Cardiac fibroblast (primary cell): ENCODE data around the gene ZC3H18.

Experiments used
- DNase-seq, 2 donors: peaks; one replicate each; pipeline versions ENCODE4 v3.0.0 to v3.0.0-alpha.2; 2010; ENCODE audit warnings: low read depth in 2 of 2
- H3K4me3 ChIP-seq, 2 donors: replicated peaks in 1 of 2; 1 replicate in 1 of 2; 2 replicates in 1 of 2; pipeline ENCODE4 v1.5.1; 2011; ENCODE audit warnings: low read depth in 2 of 2, low read length in 2 of 2, mild to moderate bottlenecking in 2 of 2, moderate library complexity in 1 of 2
- TF ChIP-seq, protein P1 (sequence below): IDR thresholded peaks from one replicate; pipeline ENCODE4 v1.5.1; 2011; ENCODE audit warnings: low read depth, mild to moderate bottlenecking, low read length, inconsistent platforms

ZC3H18 gene

DNA sequence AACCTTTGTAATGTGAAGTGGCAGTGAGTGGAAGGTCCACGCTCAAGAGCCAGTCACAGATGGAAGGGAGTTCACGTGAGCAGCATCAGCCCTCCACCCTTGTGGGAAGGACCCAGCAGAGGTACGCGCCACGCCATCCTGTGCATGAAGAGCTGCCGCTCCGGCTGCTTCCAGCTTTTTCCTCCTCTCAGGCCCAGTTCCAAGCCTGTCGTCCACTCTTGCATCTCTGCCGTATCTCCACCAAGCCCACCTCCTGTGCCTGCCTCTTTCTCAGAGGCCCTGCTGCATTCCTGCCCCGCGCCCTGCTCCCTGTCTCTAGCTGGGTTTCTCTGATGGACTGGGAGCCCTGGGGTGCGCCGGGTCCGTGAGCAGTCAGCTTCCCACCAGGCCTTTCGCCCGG, 10.2 kb downstream of the ZC3H18 start:
- no peak for DNase-seq
- no peak overlapping the region for H3K4me3 ChIP-seq
- TF ChIP-seq, protein P1, sequence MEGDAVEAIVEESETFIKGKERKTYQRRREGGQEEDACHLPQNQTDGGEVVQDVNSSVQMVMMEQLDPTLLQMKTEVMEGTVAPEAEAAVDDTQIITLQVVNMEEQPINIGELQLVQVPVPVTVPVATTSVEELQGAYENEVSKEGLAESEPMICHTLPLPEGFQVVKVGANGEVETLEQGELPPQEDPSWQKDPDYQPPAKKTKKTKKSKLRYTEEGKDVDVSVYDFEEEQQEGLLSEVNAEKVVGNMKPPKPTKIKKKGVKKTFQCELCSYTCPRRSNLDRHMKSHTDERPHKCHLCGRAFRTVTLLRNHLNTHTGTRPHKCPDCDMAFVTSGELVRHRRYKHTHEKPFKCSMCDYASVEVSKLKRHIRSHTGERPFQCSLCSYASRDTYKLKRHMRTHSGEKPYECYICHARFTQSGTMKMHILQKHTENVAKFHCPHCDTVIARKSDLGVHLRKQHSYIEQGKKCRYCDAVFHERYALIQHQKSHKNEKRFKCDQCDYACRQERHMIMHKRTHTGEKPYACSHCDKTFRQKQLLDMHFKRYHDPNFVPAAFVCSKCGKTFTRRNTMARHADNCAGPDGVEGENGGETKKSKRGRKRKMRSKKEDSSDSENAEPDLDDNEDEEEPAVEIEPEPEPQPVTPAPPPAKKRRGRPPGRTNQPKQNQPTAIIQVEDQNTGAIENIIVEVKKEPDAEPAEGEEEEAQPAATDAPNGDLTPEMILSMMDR = no peak

DNA sequence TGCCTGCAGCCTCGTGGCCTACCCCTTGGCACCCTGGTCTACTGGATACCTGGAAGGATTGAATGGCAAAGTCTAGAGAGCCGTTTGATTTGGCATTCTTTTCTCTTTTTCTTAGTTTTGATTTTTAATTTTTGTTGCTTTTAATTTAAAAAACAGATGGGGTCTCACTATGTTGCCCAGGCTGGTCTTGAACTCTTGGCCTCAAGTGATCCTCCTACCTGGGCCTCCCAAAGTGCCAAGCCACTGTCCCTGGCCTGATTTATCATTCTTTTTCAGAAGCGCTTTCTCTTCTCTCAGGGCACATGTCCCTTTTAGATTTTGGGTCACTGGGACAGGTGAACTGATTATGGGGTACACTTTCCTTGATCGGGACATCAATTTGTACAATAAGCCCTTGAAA, 10.8 kb downstream of the ZC3H18 start:
- TF ChIP-seq, protein P1 = no peak
- DNase-seq = no peak

DNA sequence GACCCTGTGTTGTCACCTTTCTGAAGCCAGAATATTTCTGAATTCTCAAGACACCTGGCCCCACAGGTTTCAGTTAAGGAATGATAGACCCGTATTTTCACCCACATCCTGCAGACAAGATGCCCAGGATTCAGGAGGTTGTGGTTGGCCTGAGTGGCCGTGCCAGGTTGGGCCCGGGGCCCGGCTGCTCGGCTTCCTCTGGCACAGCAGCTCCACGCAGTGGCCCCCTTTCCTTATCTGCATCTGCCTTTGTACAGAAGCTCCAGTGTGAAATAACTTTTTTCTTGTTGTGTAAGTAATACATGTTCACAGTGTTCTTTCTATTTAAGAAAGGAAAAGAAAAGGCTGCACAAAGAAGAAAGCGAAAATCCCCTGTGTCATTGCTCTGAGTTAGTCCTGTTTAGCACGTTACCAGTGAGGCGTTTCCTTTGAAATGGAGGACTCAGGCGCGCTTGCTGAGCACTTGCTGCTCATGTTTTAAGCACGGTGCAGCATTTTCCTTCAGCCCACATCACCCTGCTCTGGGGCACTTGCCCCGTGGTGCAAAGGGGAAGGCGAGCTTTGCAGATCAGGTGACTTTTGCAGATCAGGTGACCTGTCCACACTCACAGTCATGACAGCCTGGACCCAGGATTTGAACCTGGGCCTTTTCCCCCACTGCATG, 12.8 kb downstream of the ZC3H18 start:
- TF ChIP-seq, protein P1 = no peak
- DNase-seq = no peak
- H3K4me3 ChIP-seq = no peak overlapping the region

More for the DNA sequence above, 10.8 kb downstream of the ZC3H18 start:
- no peak overlapping the region for H3K4me3 ChIP-seq

DNA sequence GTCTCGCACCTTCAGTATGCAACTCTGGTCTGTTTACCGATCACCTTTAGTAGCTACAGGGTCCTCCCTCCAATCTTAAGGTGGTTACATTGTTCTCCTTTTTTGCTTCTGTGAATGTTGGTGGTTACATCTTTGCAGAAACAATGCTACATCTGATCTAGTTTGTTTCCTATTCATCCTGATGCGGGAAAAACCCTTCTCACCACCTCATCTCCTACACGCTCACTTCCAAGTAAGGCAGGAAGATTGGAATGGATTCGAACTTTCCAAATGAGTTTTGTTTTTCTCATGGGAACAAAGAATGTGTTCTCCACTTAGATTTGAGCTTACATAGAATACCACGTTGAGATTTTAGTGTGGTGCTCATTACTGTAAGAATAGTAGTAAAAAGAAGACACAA, 14.5 kb downstream of the ZC3H18 start:
- H3K4me3 ChIP-seq = no peak overlapping the region
- TF ChIP-seq, protein P1 = no peak
- DNase-seq = no peak

DNA sequence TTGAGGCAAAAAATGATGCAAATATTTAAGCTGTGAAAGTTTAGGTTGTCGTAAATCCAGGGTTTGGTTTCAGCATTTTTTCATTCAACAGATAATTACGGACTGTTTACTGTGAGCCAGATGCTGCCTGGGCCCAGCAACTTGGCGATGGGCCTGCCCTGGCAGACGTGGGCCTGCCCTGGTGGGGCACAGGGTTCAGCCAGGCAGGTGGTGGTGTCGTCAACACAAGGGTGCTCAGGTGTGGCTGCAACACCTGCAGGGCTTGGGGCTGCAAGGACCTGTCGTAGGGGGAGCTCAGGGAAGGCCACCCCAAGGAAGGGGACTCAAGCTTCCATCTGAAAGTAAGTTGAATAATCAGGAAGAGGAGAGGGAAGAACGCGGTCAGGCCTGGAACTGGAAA, 15.1 kb downstream of the ZC3H18 start:
- DNase-seq = no peak
- TF ChIP-seq, protein P1 = no peak
- no peak overlapping the region for H3K4me3 ChIP-seq

DNA sequence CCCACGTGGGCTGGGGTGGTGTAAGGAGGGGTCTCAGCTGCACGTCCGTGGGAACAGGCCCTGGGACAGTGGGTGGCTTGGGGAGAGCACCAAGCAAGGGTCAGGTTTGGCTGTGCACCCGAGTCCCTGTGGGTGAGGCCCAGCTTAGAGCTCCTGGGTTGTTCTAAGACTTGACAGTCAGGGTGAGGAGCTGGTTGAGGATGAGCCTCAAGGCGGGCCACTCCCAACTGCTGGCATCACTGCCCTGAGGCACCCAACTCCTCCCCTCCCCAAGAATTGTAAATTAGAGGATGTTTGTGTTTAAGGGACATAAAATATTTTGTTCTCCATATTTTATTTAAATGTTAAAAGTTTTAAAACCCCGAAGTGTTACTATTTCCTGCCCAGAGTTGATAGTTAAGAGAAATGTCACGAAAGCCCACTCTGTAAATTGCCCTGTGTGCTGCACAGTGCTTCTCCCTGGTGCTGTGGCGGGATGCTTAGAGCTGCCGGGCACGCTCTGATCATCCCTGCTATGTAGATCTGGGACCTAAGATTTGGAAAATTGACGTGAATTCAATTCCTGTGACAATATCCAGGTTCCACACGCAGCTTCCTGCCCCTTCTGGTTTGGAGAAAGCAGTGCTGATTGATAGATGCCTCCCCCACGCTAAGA, 15.9 kb downstream of the ZC3H18 start:
- no peak overlapping the region for H3K4me3 ChIP-seq
- TF ChIP-seq, protein P1 = no peak
- DNase-seq = no peak
